OCI-LY7 (cell line): ENCODE measurements around the gene VCP.

Experiments
- CTCF ChIP-seq: fragments of 200-600 bp; sonication (generic); conservative IDR thresholded peaks from 2 replicates; pipeline ENCODE4 v1.5.1; 2014; ENCODE audit warnings: mild to moderate bottlenecking, antibody characterized with exemption, low read length, moderate library complexity, mixed read lengths
- EZH2phosphoT487 ChIP-seq: fragments of 200-600 bp; sonication (generic); IDR thresholded peaks from 2 replicates; pipeline ENCODE4 v1.6.1; 2018; ENCODE audit warnings: low read depth, borderline replicate concordance, mild to moderate bottlenecking, mixed run types, antibody characterized with exemption, low read length, moderate library complexity, mixed read lengths

GRCh38 chr9:35044071-35044470 lies 28.4 kb downstream of the VCP start:
- TF ChIP-seq CTCF (no peak), EZH2phosphoT487 (no peak)
